CD4-positive, alpha-beta T cell treated with Interleukin-12 subunit alpha and Interleukin-12 subunit beta, for 1 hour (primary cell): ENCODE data around the gene MYH15.
A peak's percentile ranks its signal among the peaks of the same experiment; 100 is the strongest.

Experiments
- DNase-seq: peaks from one replicate; pipeline ENCODE4 v3.0.0-alpha.2; 2020

MYH15 gene

DNA sequence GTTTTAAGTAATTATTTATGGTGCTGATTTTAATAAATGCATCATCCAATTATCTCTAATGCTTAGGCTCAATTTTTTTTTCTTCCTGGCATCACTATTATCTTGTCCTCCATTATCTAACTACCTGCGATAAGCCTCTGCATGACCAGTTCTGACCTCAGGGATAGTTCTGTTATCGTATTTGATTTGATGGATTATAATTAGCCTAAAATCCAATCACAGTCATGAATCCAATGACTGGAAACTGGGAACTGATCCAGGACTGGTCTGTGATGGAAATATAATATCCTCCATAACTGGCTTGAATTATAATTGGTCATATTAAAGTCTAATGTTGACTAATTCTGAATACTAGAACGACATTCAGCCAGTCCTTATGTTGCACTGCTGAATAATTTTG lies 1.1 kb downstream of the MYH15 start:
- DNase-seq, result no peak

DNA sequence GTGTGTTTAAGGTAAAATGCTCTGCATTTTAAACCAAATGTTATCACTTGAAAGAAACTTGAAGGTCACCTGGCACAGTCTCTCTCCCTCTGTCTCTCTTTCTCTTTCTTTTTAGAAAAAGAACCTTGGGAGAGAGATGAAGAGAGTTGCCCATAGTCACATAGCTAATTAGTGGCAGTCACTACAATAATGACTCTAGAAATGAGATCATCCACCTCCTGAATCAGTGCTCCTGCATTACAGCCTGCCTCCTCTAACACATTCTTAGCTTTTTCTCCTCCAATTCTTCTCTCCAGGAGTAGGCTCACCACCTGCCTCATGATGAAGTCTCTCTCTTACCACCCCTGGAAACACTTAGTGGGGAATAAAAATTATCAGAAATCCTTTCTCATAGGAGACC lies 2.5 kb downstream of the MYH15 start:
- no peak for DNase-seq

DNA sequence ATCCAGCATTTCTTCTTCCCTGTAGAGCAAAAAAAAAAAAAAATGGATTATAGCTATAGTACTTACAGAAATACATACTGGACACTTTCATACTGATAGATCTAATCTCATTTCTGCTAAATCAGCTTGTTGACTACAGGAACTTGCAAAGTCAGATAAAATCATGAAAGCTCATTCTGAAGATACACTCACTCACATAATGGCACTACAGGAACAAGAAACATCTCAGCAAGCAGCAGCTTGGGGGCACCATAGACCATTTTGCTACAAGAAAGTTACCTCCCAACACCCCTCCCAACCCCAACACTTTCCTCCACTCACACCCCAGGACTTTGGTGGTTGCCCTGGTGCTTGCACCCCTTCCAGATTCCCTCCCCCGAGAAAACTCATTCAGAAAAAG lies 4.6 kb downstream of the MYH15 start:
- no peak for DNase-seq

DNA sequence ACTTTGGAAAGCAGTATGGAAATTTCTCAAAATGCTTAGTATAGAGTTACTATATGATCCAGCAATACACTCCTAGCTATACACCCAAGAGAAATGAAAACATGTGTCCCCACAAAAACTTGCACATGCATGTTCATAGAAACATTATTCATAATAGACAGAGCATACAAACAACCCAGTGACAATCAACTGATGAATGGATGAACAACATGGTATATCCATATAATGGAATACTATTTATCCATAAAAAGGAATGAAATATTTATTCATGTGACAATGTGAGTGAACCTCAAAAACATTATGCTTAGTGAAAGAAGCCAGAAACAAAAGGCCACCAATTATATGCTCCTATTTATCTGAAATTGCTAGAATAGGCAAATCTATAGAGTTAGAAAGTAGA lies 6.7 kb downstream of the MYH15 start:
- no peak for DNase-seq

DNA sequence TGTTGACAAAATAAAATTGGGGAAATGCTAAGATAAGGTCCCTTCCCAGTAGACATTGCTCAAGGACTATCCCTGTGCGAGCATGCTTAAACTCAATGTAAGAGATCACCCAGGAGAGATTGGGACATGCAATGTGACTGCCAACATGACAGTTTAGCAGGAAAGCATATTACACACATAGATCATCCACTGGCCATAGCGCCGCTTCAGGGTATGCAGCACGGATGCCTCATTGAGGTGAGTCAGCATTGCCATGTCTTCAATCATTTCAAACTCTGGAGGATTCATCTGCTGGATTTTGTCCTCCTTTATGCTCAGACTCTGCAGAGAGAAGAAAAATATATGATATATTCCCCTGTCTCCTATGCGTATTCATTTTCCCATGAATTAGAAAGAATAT lies 8.9 kb downstream of the MYH15 start:
- DNase-seq, result no peak

DNA sequence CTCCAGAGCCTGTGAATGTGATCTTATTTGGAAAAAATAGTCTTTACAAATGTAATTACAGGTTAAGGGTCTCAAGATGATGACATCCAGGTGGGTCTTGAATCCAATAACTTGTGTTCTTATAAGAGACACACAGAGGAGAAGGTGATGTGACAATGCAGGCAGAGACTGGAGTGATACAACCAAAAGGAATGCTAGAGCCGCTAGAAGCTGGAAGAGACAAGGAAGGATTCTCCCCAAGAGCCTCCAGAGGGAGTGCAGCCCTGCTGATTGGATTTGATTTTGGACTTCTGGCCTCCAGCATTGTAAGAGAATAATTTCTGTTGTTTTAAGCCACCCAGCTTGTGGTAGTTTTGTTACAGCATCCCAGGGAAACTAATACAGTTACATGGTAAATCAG lies 9.7 kb downstream of the MYH15 start:
- no peak for DNase-seq

DNA sequence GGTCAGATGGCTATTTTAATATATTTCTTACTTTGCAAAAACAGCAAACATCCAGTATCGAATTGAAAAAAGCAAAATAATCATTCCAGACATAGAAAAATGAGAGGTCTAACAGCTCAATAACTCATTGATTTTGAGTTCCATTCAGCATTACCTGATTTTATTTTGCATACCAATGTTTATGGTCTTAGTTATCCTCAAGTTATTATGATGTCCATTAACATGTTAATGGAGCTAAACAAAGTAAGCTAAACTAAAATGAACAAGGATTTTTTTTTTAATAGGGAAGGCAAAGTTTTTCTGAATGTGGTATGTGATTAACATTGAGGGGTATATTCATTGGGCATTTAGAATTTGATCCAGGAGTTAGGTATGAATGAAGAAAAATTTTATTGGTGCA lies 13.1 kb downstream of the MYH15 start:
- DNase-seq, result no peak

DNA sequence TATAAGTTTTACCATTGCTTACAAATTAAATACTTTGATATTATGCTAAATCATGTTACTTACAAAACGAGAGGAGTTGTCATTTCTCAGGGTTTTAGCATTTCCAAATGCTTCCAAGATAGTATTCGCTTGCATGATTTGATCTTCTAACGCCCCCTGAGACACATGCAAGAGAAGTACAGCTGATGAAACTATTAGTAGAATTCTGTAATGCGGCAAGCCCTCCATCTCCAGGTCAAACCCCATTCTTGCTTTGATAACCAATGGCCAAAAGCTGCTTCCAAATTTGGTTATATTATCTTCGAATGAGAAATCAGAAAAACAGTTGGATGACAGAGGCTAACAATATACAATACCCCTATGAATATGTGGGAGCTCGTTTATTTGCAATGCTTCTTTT lies 14.7 kb downstream of the MYH15 start:
- DNase-seq, result no peak

DNA sequence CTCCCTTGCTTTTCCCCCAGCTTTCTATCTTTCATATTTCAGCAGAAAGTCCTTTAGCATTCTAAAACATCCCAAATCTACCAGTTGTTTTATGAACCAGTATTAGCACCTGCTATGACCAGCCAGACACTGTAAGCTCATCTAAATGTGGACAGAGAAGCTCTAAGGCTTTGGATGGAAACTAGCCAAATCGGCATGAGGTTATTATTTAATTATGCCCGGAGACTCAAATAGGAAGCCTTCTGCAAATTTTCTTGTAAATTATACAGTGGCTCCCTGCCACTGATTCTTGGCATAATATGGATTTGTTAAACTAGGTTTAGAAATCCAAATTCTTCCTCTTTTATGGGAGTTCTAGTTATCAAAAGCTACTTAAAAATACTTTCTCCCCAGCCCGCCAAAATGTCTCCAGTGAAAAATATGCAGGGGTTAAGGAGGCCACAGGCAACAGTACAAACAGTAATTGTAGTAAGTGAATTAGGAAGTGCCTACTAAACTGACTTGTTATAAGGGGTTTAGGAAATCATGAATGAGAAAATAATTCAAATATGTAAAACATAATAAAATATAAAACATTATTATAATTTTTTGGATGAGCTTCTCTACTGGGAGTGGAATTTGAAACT lies 15.4 kb downstream of the MYH15 start:
- DNase-seq, result no peak

DNA sequence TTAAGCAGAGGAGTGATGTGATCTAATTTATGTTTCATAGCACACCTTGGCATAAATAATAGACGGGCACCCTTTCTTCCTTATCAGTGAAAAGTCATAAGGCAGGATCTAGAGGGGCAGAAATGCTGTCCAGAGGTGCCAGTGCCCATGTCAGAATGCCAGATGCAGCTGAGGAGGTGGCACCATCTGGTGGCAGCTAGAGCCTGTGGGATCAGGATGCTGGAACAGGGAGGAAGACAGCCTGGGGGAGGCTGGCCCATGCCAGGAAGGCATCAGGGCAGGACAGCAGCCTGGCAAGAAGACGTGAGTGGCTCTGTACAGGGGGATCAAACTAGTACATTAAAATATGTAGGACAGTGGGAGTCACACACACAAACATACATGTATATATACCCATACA lies 16.5 kb downstream of the MYH15 start:
- DNase-seq, result no peak

DNA sequence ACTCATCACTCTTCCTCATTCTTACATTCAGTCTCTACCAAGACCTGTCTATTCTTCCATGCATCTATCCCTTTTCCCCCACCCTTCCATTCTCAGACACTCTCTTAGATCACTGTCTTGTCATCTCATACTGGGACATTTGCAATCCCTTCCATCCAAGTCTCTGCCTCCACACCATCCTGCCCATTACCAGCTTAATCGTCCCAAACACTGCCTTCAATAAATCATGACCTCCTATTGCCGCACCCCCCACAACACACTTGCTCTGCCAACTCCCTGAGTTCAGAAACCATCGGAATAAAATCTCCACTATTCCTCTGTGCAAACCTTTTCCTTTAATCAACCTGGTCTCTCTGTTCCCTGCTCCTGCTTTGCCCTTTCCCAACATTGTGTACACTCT lies 18.9 kb downstream of the MYH15 start:
- no peak for DNase-seq

DNA sequence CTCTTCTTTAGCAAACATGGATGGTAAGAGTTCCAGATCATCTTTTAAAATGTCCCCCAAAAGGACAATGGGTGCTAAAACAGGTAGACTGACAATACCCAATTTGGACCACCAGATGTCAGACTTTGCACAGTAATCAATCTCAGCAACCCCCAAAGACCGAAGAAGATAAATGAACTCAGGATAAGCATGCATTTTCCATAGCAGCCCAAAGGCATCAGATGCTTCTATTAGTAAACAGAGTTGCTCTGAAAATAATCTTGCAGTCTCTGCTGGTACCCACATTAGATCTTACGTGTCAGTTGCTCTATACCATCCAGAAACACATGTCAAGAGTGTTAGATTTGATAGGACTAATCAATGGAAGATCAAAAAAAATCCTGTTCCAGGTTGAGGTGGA lies 20.6 kb downstream of the MYH15 start:
- DNase-seq, result peak; percentile 69

DNA sequence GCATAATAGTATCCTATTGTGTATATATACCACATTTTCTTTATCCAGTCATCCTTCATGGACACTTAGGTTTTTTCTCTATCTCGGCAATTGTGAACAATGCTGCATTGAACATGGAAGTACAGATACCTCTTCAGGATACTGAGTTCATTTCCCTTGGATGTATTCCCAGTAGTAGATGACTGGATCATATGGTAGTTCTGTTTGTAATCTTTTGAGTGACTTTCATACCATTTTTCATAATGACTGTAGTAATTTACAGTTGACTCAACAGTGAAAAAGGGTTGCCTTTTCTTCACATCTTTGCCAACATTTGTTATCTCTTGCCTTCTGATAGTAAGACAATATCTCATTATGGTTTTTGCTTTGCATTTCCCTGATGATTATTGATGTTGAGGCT lies 21.8 kb downstream of the MYH15 start:
- DNase-seq, result no peak

DNA sequence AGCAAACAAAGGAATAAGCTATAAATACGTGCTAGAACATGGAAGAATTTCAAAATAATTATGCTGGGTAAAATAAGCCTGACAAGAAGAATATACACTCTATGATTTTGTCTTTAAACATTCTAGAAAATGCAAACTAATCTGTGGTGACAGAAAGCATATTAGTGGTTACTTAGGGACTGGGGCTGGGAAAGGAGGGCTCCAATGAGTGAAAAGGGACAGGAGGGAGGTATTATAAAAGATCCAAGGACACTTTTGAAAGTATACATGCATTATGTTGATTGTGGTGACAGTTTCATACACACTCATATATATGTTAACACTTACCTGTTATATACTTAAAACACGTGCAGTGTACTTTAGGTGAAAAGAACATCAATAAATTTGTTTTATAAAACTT lies 23.0 kb downstream of the MYH15 start:
- no peak for DNase-seq

DNA sequence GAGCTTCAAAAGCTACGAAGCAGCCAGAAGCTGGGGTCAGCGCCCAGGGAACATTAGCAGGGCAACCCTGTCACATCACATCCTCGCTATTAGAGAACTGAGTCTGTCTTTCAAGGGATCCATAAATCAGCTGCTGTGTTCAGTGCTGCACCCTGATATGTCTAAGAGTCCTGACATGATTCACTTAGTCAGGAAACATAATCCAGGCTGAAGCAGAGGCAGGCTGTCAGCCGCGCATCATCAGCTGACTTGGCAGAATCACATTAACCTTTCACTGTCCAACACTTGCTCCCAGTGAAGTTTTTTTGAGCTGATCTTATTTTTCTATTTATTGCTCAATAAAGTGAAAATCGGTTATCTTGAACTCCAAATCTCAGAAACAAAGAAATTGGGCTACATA lies 23.5 kb downstream of the MYH15 start:
- no peak for DNase-seq

DNA sequence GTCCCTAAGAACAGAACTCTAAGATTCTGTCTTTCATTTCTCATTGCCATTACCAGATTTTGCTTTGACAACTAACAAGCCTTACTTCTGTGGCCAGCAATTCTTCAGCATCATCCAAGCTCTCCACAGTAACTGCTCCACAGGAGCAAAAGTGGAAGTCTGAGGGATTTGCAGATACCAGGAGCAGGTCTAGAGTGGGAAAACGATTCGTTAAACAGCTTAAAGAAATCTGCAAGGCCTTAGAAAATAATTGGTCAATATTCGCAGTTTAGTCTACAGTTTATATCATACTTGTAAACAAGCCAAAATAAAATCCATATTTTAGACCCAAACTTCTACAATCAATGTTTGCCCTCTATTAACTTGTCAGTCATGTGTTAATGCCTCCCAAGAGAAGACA lies 24.1 kb downstream of the MYH15 start:
- DNase-seq, result no peak

DNA sequence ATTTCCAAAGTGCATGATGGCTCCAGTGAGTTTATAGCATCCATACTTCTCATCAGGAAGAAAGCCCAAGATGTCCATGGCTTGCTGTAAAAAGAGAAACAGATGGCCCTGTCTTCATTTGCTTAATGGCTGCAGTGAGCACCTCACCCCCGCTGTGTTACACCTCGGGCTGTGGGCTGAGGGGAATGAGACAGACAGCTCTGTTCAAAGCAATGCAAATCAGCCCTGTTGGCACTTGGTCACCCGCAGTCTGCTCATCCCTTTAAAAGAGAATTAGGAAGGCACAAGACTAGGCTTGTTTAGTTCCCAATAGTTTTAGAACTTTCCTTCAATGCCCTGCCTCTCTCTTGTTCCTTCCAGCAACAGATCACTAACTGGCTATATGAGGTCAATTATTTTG lies 25.2 kb downstream of the MYH15 start:
- no peak for DNase-seq

DNA sequence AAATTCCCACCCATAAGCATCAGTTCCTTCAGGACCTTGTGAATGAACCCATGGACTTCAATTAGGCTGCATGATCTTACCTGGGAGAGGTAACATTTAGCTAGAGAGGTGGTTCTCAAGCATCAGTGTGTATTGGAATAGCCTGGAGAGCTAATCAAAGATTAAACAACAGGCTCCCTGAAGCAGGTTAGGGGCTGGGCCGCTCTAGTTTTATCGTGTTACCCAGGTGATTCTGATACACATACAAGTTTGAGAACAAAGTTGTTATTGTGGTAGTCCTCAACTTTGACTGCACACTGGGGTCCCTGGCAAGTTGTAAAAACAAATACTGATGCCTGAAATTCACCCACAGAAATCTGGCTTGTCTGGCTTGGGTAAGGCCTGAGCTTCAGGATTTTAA lies 31.2 kb downstream of the MYH15 start:
- no peak for DNase-seq

DNA sequence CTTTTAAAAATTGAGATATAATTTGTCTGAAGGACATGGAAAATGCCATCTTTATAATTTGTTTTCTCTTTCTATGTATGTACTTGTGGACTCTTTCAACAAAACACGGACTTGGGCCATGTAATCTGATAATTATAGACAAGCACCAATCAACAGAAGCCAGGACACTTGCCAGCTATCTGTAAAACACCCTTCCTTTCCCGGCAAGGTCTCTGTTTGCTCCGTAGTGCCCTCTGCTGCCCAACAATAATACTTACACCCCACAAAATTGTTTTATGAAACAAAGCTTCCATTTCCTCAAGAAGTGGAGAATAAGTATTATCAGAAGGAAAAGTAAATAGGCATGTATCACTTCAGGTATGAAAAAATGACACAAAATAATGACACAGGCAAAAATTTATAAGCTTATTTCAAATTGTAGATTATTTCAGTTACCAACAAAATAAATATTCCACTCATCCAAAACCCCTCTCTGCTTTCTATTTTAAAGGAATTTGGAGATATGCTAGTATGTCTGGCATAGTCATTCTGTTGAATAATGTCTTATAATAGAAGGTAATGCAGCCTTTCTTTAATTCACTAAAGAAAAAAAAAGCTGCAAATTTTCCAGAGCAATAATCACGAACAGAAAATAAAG lies 32.8 kb downstream of the MYH15 start:
- peak; percentile 63 for DNase-seq

DNA sequence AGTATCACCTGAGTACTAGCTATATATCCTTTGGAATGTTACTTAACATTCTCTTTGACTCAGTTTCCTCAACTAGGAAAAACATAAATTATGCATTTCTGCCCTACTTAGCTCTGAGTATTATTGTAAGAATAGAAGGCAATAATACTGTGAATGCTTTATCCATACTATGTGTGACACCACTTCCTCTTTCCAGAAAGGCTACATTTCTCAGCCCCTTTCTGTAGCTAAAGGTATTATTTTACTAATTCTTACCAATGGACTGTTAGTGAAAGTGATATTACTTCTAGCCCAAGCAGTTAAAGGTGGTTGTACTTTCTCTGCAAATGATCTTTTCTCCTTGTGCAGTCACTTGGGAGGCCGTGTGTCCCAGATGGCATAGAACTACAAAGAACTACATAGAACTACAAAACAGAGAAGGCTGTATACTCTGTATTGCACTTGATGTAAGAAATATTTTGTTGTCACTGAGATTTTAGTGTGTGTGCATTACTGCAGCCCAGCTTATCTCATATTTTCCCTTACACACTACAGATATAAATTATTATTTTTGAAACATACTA lies 35.1 kb downstream of the MYH15 start:
- no peak for DNase-seq

DNA sequence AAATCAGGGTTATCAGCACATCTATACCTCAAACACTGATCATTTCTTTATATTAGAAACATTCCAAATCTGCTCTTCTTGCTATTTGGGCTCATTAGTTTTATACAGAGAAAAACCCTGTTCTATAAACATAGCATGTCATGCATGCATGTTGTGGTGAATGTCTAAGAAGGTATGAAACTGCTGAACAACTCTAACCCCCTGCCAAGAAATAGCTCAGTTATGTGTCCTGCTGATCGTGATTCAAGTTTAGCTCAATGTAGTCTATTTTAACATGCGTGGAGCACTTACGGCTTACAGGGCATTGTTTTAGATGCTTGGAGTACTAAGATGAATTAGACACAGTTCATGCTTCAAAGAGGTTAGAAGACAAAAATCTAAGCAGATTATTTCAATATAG lies 35.8 kb downstream of the MYH15 start:
- DNase-seq, result no peak

DNA sequence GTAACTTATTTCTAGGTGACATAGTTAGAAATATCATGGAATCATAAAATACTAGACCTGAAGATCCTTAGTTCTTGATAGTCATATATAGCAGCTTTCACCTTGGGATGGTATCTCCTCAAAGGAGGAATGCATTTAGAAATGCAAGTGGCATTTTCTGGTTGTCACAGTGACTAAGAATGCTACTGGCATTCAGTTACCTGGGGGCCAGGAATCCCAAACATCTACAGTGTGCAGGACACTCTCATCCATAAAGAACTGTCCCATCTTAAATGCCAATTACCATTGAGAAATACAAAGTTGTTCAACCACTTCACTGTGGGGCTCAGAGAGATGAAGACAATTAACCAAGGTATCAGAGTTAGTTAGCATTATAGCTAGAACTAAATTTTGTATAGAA lies 36.7 kb downstream of the MYH15 start:
- no peak for DNase-seq

DNA sequence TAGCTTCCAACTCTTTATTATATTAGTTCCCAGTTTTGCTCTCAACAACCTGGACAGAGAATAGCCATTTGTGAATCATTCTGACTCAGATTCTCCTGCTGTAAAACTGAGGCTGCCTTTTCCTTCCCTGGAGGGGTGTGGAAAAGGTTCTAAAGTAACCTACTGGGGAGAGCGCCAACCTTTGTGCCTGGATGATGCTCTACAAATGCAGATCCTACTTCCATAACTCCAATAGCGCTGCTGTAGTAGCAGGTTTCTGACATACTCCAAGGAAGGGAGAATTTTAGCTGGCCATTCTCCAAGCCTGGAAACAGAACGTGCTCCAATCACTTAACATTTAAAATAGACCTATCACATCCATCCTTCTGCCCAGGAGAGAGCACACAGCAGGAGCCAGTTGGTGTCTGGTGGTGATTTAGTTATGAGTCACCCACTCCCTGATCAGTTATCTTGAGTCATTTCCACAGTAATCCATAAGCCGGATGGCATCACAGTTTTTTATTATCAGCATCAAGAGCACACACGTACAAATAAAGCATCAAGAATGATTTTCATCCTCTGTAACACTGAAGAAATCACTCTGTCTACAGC lies 38.3 kb downstream of the MYH15 start:
- DNase-seq, result no peak

DNA sequence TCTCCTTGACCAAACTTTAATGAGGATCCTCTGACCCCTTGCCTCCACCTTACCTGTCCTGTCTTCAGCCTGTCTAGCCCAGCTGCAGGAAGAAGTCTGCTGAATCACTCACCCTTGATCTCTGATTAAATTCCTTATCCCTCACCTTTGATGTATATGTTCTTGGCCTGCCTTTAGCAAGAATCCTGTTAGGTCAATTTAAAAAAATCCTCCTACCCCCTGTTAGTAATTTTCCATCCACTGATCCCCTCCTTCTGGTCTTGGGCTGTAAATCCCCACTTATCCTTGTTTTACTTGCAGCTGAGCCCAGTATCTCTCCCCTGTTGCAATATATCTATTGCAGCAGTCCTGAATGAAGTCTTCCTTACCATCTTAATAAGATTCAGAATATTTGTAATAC lies 39.0 kb downstream of the MYH15 start:
- no peak for DNase-seq

DNA sequence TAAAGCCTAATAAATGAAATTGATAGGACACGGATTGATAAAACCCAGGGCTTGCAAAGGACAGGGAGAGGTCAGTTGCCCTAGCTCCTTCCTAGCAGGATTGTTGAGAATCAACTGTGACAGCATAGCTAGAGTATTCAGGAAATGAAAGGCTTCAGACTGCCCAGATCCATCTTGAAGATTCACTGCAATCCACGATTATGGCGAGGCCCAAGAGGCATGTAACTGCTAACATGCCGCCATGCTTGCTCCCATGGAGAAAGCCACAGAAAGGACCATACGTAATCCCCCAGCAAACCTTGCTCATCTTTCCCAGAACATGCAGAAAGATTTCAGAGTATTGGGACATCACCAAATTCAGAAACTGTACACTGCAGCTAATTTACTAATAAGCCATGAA lies 41.3 kb downstream of the MYH15 start:
- DNase-seq, result no peak
